DMS114 treated with DMSO at 0.1 percent for 48 hours (cell line): ENCODE measurements around the gene COL27A1.
"Not testable (repeated sequence)": the region's sequence is repeated elsewhere in the genome, so short reads cannot be mapped to it uniquely, and the experiment has no call there.

Experiments used
- DNase-seq: peaks from one replicate; lab custom pipeline; 2025; ENCODE audit not compliant: unreplicated experiment; lab: John Stamatoyannopoulos, UW

COL27A1 gene

GRCh38 chr9:114317665-114318357 lies 162.5 kb downstream of the COL27A1 start:
- no peak for DNase-seq

- DNase-seq = no peak
Observed at GRCh38 chr9:114318416-114318815, 163.1 kb downstream of the COL27A1 start.

GRCh38 chr9:114319147-114319546 lies 163.8 kb downstream of the COL27A1 start:
- no peak for DNase-seq

GRCh38 chr9:114320710-114321109 lies 165.4 kb downstream of the COL27A1 start:
- DNase-seq = not testable (repeated sequence)

GRCh38 chr9:114321759-114322158 lies 166.4 kb downstream of the COL27A1 start:
- DNase-seq = no peak

GRCh38 chr9:114322160-114322818 lies 167.0 kb downstream of the COL27A1 start:
- DNase-seq = not testable (repeated sequence)

GRCh38 chr9:114322831-114323531 lies 167.6 kb downstream of the COL27A1 start, which contains the start of gene ORM1:
ORM1 (plus strand) TSS chr9:114323098; CDS start chr9:114323134, 36 bp downstream.
- DNase-seq = not testable (repeated sequence)

GRCh38 chr9:114323849-114324248 lies 168.5 kb downstream of the COL27A1 start:
- DNase-seq = not testable (repeated sequence)

GRCh38 chr9:114324492-114324891 lies 169.2 kb downstream of the COL27A1 start:
- no peak for DNase-seq

GRCh38 chr9:114324965-114325364 lies 169.6 kb downstream of the COL27A1 start:
- DNase-seq = not testable (repeated sequence)

- DNase-seq = not testable (repeated sequence)
Observed at GRCh38 chr9:114325684-114326254, 170.4 kb downstream of the COL27A1 start.

- no peak for DNase-seq
Observed at GRCh38 chr9:114327749-114328148, 172.4 kb downstream of the COL27A1 start.

GRCh38 chr9:114328357-114328820 lies 173.1 kb downstream of the COL27A1 start:
- not testable (repeated sequence) for DNase-seq

GRCh38 chr9:114328937-114329624 lies 173.7 kb downstream of the COL27A1 start:
- not testable (repeated sequence) for DNase-seq

GRCh38 chr9:114329625-114330022 lies 174.3 kb downstream of the COL27A1 start, which contains the start of gene ORM2:
ORM2 (plus strand) TSS chr9:114329869; CDS start chr9:114329905, 36 bp downstream.
- not testable (repeated sequence) for DNase-seq

- no peak for DNase-seq
Observed at GRCh38 chr9:114330636-114331035, 175.3 kb downstream of the COL27A1 start.

GRCh38 chr9:114331229-114332195 lies 176.2 kb downstream of the COL27A1 start:
- not testable (repeated sequence) for DNase-seq

GRCh38 chr9:114332474-114333040 lies 177.2 kb downstream of the COL27A1 start:
- DNase-seq = not testable (repeated sequence)

GRCh38 chr9:114333718-114334117 lies 178.4 kb downstream of the COL27A1 start:
- DNase-seq = not testable (repeated sequence)
